AML-193 (cell line): Measurements from ENCODE around the gene C19orf33.
"Not testable (repeated sequence)": the region's sequence is repeated elsewhere in the genome, so short reads cannot be mapped to it uniquely, and the experiment has no call there.

Experiments
- DNase-seq, 2 experiments: peaks; one replicate each; lab custom pipeline; 2025; lab: John Stamatoyannopoulos, UW

C19orf33 gene

GRCh38 chr19:38339011-38339410 lies 35.0 kb downstream of the C19orf33 start:
- DNase-seq, result not testable (repeated sequence)

- no peak for DNase-seq
Measured at GRCh38 chr19:38340927-38341326, 36.9 kb downstream of the C19orf33 start.

- no peak for DNase-seq
Measured at GRCh38 chr19:38346837-38347236, 42.8 kb downstream of the C19orf33 start.

- DNase-seq, result no peak
Measured at GRCh38 chr19:38350883-38351282, 46.8 kb downstream of the C19orf33 start.

- no peak for DNase-seq
Measured at GRCh38 chr19:38351865-38352395, 47.9 kb downstream of the C19orf33 start.

GRCh38 chr19:38352611-38353010 lies 48.6 kb downstream of the C19orf33 start:
- DNase-seq, result no peak
